ENCODE data around the gene IL16. TPM values are rescaled to one million over a fixed set of nuclear protein-coding genes. Genes with fewer than 3 reads are reported as not detected.

The IL16 gene
- total RNA-seq, 4 donors from 2014 or later, result 9.7 to 15.2 (median 10.9) TPM

DNA sequence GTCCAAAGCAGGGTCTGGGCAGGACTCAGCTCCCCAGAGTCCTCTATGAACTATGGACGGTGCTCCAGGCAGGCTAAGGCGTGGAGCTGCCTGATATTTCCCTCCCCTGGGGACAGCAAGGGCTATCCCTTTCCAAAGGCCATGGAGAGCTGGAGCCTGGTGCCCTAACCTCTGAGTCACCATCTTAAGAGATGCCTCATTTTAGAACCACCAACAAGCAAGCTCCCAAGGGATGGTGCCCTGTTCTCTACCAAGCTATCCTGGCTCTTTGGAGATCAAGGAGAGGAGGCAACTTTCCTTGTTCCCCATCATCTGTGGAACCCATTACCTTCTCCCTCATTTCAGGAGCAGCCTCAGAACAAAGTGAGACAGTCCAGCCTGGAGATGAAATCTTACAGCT, 111.6 kb downstream of the IL16 start:
- intact Hi-C loops (cut with DNase I; ENCODE audit: low total_unique reads), result no loop called here
- no peak for DNase-seq (ENCODE audit: low spot score in 2 of 2)
- no peak overlapping the region for H3K4me3 ChIP-seq (ENCODE audit: low read depth, poor library complexity, severe bottlenecking)
- TF ChIP-seq, protein P1, sequence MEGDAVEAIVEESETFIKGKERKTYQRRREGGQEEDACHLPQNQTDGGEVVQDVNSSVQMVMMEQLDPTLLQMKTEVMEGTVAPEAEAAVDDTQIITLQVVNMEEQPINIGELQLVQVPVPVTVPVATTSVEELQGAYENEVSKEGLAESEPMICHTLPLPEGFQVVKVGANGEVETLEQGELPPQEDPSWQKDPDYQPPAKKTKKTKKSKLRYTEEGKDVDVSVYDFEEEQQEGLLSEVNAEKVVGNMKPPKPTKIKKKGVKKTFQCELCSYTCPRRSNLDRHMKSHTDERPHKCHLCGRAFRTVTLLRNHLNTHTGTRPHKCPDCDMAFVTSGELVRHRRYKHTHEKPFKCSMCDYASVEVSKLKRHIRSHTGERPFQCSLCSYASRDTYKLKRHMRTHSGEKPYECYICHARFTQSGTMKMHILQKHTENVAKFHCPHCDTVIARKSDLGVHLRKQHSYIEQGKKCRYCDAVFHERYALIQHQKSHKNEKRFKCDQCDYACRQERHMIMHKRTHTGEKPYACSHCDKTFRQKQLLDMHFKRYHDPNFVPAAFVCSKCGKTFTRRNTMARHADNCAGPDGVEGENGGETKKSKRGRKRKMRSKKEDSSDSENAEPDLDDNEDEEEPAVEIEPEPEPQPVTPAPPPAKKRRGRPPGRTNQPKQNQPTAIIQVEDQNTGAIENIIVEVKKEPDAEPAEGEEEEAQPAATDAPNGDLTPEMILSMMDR (IDR thresholded peaks at IDR 0.05), result no peak
- WGBS, 2 donors, result 29 to 90% methylated on average over 2 of the region's 2 CpGs

DNA sequence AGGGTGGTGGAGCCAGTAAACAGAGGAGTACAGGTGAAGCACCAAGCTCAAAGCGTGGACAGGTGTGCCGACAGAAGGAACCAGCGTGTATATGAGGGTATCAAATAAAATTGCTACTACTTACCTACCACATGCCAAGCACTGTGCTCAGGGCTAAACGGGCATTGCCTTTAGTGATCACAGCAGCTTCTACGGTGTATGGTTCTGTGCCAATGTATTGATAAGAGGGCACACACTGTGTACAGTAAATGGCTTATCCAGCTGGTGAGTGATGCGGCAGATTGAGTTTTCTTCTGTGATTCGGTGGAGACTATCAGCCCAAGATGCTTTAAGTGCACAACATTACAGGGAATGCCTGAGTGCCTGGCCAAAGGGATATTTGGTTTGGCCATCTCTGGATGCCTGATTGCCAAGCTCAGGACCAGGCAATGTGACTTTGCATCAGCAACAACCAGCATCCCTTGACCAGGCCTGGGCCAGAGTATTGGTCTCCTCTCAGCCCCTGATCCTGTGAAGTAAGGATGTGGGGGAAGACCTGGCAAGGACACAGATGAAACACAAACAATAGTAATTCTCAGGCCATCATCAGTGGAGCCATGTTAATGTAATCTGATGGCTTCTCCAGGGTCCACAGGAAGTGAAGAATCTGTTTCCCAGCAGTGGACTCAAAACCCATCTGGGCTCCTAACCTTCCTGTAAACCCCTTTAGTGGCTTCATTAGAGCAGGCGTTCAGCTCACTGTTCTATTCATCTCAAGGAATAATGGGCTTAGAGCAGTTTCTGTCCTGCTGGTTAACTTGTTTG, 113.2 kb downstream of the IL16 start:
- WGBS, 2 donors, result 93 to 96% methylated on average over 8 of the region's 8 CpGs
- no peak for TF ChIP-seq POLR2A (IDR thresholded peaks at IDR 0.05)
- TF ChIP-seq, protein P1 (IDR thresholded peaks at IDR 0.05), result no peak
- intact Hi-C loops (cut with DNase I; ENCODE audit: low total_unique reads), result no loop called here
- DNase-seq (ENCODE audit: low spot score in 2 of 2), result no peak
- no peak overlapping the region for H3K4me3 ChIP-seq (ENCODE audit: low read depth, poor library complexity, severe bottlenecking)

DNA sequence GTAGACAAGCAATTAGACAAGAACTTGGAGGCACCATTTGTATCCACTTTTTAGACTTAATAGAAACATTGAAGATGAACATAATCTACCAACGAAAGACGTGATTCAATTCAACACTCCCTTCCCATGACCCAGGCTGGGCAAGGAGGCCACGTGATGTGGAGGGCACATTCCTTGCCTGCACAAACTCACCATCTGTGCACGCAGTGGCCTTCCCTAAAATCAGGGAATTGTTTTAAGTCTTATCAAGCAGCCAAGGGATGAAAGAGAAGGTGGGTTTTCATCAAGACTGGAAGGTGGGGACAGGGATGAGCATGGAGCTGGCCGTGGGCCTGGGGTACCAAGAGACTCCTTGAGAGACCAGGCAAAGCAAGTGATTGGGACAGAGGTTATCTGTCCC, 113.8 kb downstream of the IL16 start:
- intact Hi-C loops (cut with DNase I; ENCODE audit: low total_unique reads), result no loop called here
- no peak overlapping the region for H3K4me3 ChIP-seq (ENCODE audit: low read depth, poor library complexity, severe bottlenecking)
- no peak for DNase-seq (ENCODE audit: low spot score in 2 of 2)
- TF ChIP-seq, protein P1 (IDR thresholded peaks at IDR 0.05), result no peak
- no peak for TF ChIP-seq POLR2A (IDR thresholded peaks at IDR 0.05)
- WGBS, 2 donors, result 98 to 100% methylated on average over 5 of the region's 5 CpGs

DNA sequence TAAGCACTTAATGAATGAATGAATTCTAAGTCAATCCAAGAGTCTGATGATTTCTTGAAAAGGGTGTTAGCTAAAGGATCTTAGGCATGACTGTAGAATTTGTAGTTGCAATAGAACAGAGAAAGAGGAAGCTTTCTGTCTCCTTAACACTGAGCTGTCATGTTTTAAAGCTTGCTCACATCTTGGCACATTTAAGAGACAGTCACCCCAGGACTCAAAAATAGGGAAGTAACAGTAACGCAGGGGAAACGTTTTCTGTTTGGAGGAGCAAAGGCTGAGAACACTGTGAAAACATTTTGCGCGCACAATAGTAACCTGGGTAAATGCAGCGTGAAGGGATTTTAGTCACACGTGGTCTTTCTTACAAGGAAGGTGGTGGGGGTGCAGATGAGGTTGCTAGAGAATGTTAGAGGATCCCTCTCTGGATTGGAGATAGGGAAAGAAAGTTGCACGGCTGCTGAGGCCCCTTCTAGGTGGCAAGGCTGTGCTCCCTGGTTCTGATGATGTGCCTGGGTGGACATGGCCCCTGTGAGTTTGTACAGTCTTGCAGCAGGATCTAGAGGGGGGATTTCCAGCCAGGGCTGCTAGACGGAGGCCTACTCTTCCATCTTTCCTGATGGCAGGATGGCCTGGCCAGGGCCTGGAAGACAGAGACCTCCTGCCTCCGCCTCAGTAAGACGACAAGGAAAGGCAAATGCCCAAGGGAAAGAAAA, 115.2 kb downstream of the IL16 start:
- no peak for DNase-seq (ENCODE audit: low spot score in 2 of 2)
- 76 to 78% methylated on average over 10 of the region's 10 CpGs for WGBS, 2 donors
- TF ChIP-seq POLR2A (IDR thresholded peaks at IDR 0.05), result no peak
- TF ChIP-seq, protein P1 (IDR thresholded peaks at IDR 0.05), result no peak
- H3K4me3 ChIP-seq (ENCODE audit: low read depth, poor library complexity, severe bottlenecking), result no peak overlapping the region
- intact Hi-C loops (cut with DNase I; ENCODE audit: low total_unique reads), result no loop called here

DNA sequence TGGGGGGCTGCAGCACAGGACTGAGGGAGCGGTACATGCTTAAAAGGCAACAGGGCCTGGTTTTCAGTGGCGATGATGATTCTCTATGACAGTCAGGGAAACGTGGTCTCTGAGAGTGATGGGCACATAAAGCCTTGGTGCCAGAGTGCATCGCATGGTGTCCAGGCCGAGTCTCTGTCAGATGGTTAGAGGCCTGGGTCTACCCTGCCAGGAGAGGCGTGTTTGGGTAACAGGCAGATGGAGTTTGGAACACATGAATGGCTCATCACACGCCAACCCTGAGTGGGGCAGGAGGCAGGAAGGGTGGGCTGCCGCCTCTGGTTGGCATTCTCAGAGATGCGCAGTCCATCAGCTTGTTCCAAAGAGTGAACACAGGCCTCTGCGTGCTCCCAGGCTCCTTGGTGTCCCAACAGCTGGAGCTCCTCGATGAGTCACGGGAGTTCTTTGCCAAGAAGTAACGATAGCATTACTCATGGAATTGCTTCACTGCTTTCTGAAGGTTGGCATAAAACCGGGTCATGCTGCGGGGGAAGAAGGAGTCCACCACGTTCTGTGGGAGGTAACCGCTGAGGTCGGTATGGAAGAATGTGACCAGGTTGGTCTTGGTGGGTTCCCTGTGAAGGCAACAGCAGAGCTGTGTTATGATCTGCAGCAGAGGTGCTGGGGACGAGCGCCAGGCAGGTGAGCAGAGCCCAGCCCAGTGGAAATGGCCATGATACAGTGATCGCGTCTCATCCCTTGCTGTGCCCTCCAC, 116.3 kb downstream of the IL16 start:
- 36% methylated on average over 22 of the region's 22 CpGs for WGBS, 2 donors
- peak; percentile 94 to 95 for DNase-seq (ENCODE audit: low spot score in 2 of 2)
- intact Hi-C loops (cut with DNase I; ENCODE audit: low total_unique reads), result no loop called here
- no peak overlapping the region for H3K4me3 ChIP-seq (ENCODE audit: low read depth, poor library complexity, severe bottlenecking)
- TF ChIP-seq, protein P1 (IDR thresholded peaks at IDR 0.05), result no peak
- TF ChIP-seq POLR2A (IDR thresholded peaks at IDR 0.05), result no peak
